Breast epithelium (tissue), 4 donors: ENCODE results near the gene ZNF92. TPM values are rescaled to one million over a fixed set of nuclear protein-coding genes. Genes with fewer than 3 reads are reported as not detected.

Experiments used
- DNase-seq, 2 donors: peaks; one replicate each; pipeline ENCODE4 v3.0.0-alpha.2; 2019; ENCODE audit warnings: low spot score in 2 of 2
- H3K27ac ChIP-seq, 2 donors: fragments of 200-600 bp; sonication (generic) in 1 of 2; one replicate each; pipeline ENCODE4 v1.5.1; 2016 to 2019; ENCODE audit warnings: mild to moderate bottlenecking in 1 of 2
- H3K27me3 ChIP-seq, 2 donors: fragments of 200-600 bp; sonication (generic) in 1 of 2; one replicate each; pipeline versions ENCODE4 v1.5.1 to v1.6.0; 2017 to 2019; ENCODE audit warnings: control low read depth in 1 of 2, mild to moderate bottlenecking in 1 of 2
- H3K36me3 ChIP-seq: fragments of 200-600 bp; one replicate; pipeline ENCODE4 v1.5.1; 2019
- H3K4me1 ChIP-seq, 2 donors: fragments of 200-600 bp; sonication (generic); one replicate each; pipeline ENCODE4 v1.5.1; 2016 to 2019; ENCODE audit warnings: control low read depth in 1 of 2
- H3K4me3 ChIP-seq, 3 donors: fragments of 200-600 bp; sonication (generic); 1 replicate in 2 of 3; 2 replicates in 1 of 3; pipeline ENCODE4 v1.5.1; 2016 to 2019; ENCODE audit warnings: mild to moderate bottlenecking in 3 of 3, moderate library complexity in 2 of 3
- H3K9me3 ChIP-seq, 2 donors: fragments of 200-600 bp; sonication (generic) in 1 of 2; one replicate each; pipeline ENCODE4 v1.5.1; 2016 to 2019; ENCODE audit warnings: control low read depth in 1 of 2
- CTCF ChIP-seq, 3 donors: fragments of 450-650 bp; IDR thresholded peaks; one replicate each; pipeline ENCODE4 v1.5.1; 2016 to 2017; ENCODE audit warnings: antibody characterized with exemption in 3 of 3, mild to moderate bottlenecking in 3 of 3, moderate library complexity in 3 of 3
- POLR2A ChIP-seq: fragments of 450-650 bp; IDR thresholded peaks from one replicate; pipeline ENCODE4 v1.6.1; 2016; ENCODE audit warnings: antibody characterized with exemption, mild to moderate bottlenecking, moderate library complexity
- POLR2AphosphoS5 ChIP-seq, 3 donors: sonication (generic); formaldehyde crosslinking; IDR thresholded peaks; one replicate each; pipeline ENCODE4 v1.6.1; 2017; ENCODE audit warnings: antibody characterized with exemption in 3 of 3
- intact Hi-C: fragments of 100-400 bp; cut with DNase I; formaldehyde crosslinking; loops from one replicate; pipeline ENCODE4 v1.15.1; 2023; ENCODE audit warnings: low total_unique reads
- total RNA-seq, 3 donors: library from RNA; depleted of rRNA; stranded (reverse); fragments of >200 nt; gene quantifications; one replicate each; pipeline ENCODE4 v1.1.0, GENCODE V29; 2016

Gene ZNF92
- total RNA-seq, 3 donors from 2014 or later: 7.7 to 38.8 (median 28.5) TPM

- no peak overlapping the region for H3K27ac ChIP-seq
- intact Hi-C loops: no loop called here
Measured at GRCh38 chr7:65379318-65379717, 5.7 kb downstream of the ZNF92 start.

GRCh38 chr7:65381742-65382141 is 8.1 kb downstream of the ZNF92 start:
- H3K27me3 ChIP-seq: no peaks in the 10 kb centered on the region
- intact Hi-C loops: no loop called here
- TF ChIP-seq POLR2AphosphoS5 (IDR thresholded peaks at IDR 0.05) (no peak), CTCF (IDR thresholded peaks at IDR 0.05) (no peak), POLR2A (no peak)

More at GRCh38 chr7:65379318-65379717, 5.7 kb downstream of the ZNF92 start:
- TF ChIP-seq CTCF (IDR thresholded peaks at IDR 0.05) (no peak), POLR2AphosphoS5 (IDR thresholded peaks at IDR 0.05) (no peak), POLR2A (no peak)
- no peaks in the 10 kb centered on the region for H3K27me3 ChIP-seq
- H3K4me1 ChIP-seq: no peaks in the 10 kb centered on the region
- H3K9me3 ChIP-seq: no peaks in the 10 kb centered on the region
- H3K36me3 ChIP-seq: no peaks in the 10 kb centered on the region
- no peak for DNase-seq
- H3K4me3 ChIP-seq: no peak overlapping the region

DNA sequence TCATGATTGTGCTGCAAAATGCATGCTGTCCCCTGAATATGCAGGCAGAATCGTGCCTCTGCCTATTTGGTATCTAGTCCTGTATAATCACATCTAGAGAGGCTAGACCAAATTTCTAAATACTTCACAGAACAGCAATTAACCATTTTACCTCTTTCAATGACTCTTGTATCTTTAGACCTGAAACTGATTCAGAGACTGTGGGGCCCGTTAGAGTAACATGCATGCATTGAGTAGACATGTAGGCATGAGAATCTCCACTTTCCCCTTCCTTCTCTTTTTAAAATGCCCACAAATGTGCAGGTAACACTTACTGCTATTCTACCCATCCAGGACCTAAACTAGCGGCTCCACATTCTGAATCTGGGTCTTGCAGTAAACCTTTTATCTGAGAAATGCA is 8.8 kb downstream of the ZNF92 start:
- Histone ChIP-seq H3K4me3 (no peak overlapping the region), H3K4me1 (no peaks in the 10 kb centered on the region), H3K27ac (no peak overlapping the region), H3K9me3 (no peaks in the 10 kb centered on the region), H3K27me3 (no peaks in the 10 kb centered on the region), H3K36me3 (no peaks in the 10 kb centered on the region)
- no peak for TF ChIP-seq POLR2AphosphoS5 (IDR thresholded peaks at IDR 0.05)
- TF ChIP-seq CTCF (IDR thresholded peaks at IDR 0.05): no peak
- no peak for TF ChIP-seq POLR2A
- no peak for DNase-seq
- intact Hi-C loops: no loop called here

More at GRCh38 chr7:65381742-65382141, 8.1 kb downstream of the ZNF92 start:
- Histone ChIP-seq H3K36me3 (no peaks in the 10 kb centered on the region), H3K4me3 (no peak overlapping the region), H3K9me3 (no peaks in the 10 kb centered on the region), H3K27ac (no peak overlapping the region), H3K4me1 (no peaks in the 10 kb centered on the region)
- DNase-seq: no peak

DNA sequence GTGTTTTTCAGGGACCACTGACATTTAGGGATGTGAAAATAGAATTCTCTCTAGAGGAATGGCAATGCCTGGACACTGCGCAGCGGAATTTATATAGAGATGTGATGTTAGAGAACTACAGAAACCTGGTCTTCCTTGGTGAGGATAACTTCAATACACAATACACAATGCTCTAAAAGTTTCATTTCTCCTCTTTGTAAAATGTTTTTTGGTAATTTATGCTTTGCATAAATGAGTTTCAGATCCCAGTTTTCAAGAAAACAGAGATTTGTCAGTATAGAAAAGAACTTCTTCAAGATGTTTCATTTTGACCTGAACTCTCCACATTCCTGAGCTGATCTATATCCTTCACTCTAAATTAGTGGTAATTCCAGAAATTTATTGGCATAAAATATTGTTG is 14.2 kb downstream of the ZNF92 start:
- Histone ChIP-seq H3K4me3 (no peak overlapping the region), H3K36me3 (no peaks in the 10 kb centered on the region), H3K9me3 (no peaks in the 10 kb centered on the region), H3K27ac (no peak overlapping the region), H3K4me1 (no peaks in the 10 kb centered on the region), H3K27me3 (no peaks in the 10 kb centered on the region)
- no peak for TF ChIP-seq POLR2A
- TF ChIP-seq CTCF (IDR thresholded peaks at IDR 0.05): no peak
- TF ChIP-seq POLR2AphosphoS5 (IDR thresholded peaks at IDR 0.05): no peak
- intact Hi-C loops: no loop called here
- DNase-seq: no peak

DNA sequence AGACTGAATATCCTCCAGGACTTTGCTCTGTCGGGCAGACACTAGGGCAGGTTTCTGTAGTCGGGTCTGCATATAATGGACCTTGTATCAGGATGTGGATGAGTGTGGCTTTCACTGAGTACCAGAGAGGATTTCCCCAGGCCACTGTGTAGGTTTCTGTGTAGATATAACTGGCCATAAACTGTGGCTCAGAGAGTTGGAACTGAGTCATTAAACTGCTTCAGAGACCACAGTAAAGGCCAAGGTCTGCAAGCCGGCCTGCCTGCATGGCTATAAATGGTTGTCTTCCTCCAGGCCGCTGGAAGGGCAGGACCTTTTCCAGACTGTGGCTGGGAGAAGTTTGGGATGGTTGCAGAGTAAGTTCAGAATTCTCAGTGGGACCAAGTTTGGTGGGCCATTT is 16.9 kb downstream of the ZNF92 start:
- Histone ChIP-seq H3K9me3 (peaks cover 4 to 7% of the 10 kb centered on the region in 2 donors), H3K27ac (no peak overlapping the region), H3K4me1 (no peaks in the 10 kb centered on the region), H3K27me3 (no peaks in the 10 kb centered on the region), H3K4me3 (no peak overlapping the region), H3K36me3 (no peaks in the 10 kb centered on the region)
- intact Hi-C loops: no loop called here
- TF ChIP-seq CTCF (IDR thresholded peaks at IDR 0.05): no peak
- TF ChIP-seq POLR2AphosphoS5 (IDR thresholded peaks at IDR 0.05): no peak
- no peak for TF ChIP-seq POLR2A
- DNase-seq: no peak
